HEK293 (cell line): Measurements from ENCODE around the gene COQ8A.

ENCODE experiments used
- MZF1 ChIP-seq: fragments of 450-650 bp; formaldehyde crosslinking; IDR thresholded peaks from 2 replicates; pipeline ENCODE4 v1.5.1; 2017; ENCODE audit warnings: missing biosample characterization, missing genetic modification characterization, borderline replicate concordance
- ZNF518A ChIP-seq: fragments of 450-650 bp; formaldehyde crosslinking; conservative IDR thresholded peaks from 2 replicates; pipeline ENCODE4 v1.5.1; 2016; ENCODE audit warnings: low read depth, missing biosample characterization, missing genetic modification characterization
- ZNF529 ChIP-seq: fragments of 450-650 bp; formaldehyde crosslinking; IDR thresholded peaks from 2 replicates; pipeline ENCODE4 v1.5.1; 2017; ENCODE audit warnings: missing genetic modification characterization, missing biosample characterization; ENCODE audit not compliant: insufficient replicate concordance
- ZNF558 ChIP-seq: fragments of 450-650 bp; formaldehyde crosslinking; IDR thresholded peaks from 2 replicates; pipeline ENCODE4 v1.5.1; 2016; ENCODE audit warnings: missing biosample characterization, missing genetic modification characterization
- ZNF626 ChIP-seq: fragments of 450-650 bp; sonication (Bioruptor Pico); formaldehyde crosslinking; IDR thresholded peaks from 2 replicates; pipeline ENCODE4 v1.5.1; 2018; ENCODE audit warnings: missing biosample characterization, missing genetic modification characterization, inconsistent platforms
- ZNF629 ChIP-seq: fragments of 450-650 bp; formaldehyde crosslinking; IDR thresholded peaks from 2 replicates; pipeline ENCODE4 v1.5.1; 2017; ENCODE audit warnings: missing biosample characterization, missing genetic modification characterization
- ZSCAN5A ChIP-seq: fragments of 450-650 bp; formaldehyde crosslinking; IDR thresholded peaks from 2 replicates; pipeline ENCODE4 v1.5.1; 2016; ENCODE audit warnings: missing biosample characterization, missing genetic modification characterization
- TF ChIP-seq, protein P1 (sequence below): fragments of 450-650 bp; formaldehyde crosslinking; IDR thresholded peaks from 2 replicates; pipeline ENCODE4 v1.5.1; 2016; ENCODE audit warnings: missing biosample characterization, missing genetic modification characterization

DNA sequence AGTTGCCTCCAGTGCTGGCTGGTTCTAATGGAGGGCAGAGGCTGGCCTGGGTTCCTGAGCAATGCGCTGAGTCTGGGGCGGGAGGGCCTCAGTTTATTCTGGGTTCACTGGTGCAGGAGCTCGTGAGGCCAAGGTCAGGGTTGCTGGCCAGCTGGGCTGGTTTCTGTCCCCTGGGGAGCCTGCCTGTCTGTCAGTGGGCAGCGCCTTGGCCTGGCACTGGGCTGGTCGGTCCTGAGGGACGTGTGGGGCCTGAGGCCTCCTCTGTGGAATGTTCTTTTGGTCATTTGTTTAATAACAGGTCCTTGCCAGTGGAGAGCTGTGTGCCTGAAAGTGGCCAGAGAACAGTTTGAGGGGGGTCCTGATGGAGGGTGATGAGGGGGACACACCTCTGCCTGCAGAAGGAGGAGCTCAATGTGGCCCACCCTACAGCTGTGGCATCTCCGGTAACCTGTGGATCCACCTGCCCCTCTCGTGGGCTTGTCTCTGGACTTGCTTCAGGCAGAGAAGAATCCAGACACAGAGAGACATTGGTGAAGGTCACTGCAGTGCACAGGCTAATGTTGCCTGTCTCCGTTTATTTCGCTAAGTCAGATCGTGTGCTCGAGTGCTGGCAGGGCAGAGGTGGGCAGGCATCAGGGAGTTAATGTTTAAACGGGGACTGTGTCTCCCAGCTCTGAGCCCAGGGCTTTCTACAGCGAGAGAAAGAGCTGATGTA is 34.6 kb downstream of the COQ8A start:
- TF ChIP-seq MZF1 (tag by site-specific recombination) (no peak), ZSCAN5A (no peak), ZNF518A (tag by site-specific recombination) (no peak), ZNF626 (no peak), ZNF558 (tag by site-specific recombination) (no peak), ZNF529 (tag by site-specific recombination) (no peak), ZNF629 (no peak)
- TF ChIP-seq, protein P1, sequence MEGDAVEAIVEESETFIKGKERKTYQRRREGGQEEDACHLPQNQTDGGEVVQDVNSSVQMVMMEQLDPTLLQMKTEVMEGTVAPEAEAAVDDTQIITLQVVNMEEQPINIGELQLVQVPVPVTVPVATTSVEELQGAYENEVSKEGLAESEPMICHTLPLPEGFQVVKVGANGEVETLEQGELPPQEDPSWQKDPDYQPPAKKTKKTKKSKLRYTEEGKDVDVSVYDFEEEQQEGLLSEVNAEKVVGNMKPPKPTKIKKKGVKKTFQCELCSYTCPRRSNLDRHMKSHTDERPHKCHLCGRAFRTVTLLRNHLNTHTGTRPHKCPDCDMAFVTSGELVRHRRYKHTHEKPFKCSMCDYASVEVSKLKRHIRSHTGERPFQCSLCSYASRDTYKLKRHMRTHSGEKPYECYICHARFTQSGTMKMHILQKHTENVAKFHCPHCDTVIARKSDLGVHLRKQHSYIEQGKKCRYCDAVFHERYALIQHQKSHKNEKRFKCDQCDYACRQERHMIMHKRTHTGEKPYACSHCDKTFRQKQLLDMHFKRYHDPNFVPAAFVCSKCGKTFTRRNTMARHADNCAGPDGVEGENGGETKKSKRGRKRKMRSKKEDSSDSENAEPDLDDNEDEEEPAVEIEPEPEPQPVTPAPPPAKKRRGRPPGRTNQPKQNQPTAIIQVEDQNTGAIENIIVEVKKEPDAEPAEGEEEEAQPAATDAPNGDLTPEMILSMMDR (tag by site-specific recombination) = no peak
